Omental fat pad (tissue), 4 donors: ENCODE measurements around the gene PSMA7. TPM values are rescaled to one million over a fixed set of nuclear protein-coding genes. Genes with fewer than 3 reads are reported as not detected.
A peak's percentile ranks its signal among the peaks of the same experiment; 100 is the strongest.

Experiments
- ATAC-seq: fragments of 150-250 bp; one replicate; pipeline ENCODE4 v1.9.1; 2016; ENCODE audit warnings: mild to moderate bottlenecking, moderate library complexity; ENCODE audit not compliant: low FRiP score
- DNase-seq: peaks from one replicate; pipeline ENCODE4 v3.0.0-alpha.2; 2019; ENCODE audit warnings: low spot score
- CTCF ChIP-seq, 3 donors: fragments of 450-650 bp; IDR thresholded peaks; one replicate each; pipeline ENCODE4 v1.5.1; 2016 to 2017; ENCODE audit warnings: antibody characterized with exemption in 3 of 3, mild to moderate bottlenecking in 3 of 3, moderate library complexity in 2 of 3
- total RNA-seq, 4 donors: library from RNA; depleted of rRNA; stranded (reverse); fragments of >200 nt; gene quantifications; one replicate each; pipeline ENCODE4 v1.1.0, GENCODE V29; 2016

PSMA7 gene
- total RNA-seq, 4 donors from 2014 or later: 345 to 725 (median 409) TPM

- no peak for TF ChIP-seq CTCF (IDR thresholded peaks at IDR 0.05)
- ATAC-seq (no peak), DNase-seq (no peak)
Observed at GRCh38 chr20:62159052-62159451, 15.9 kb upstream of the PSMA7 start.

- ATAC-seq (no peak), DNase-seq (no peak)
- TF ChIP-seq CTCF (IDR thresholded peaks at IDR 0.05): no peak
Observed at GRCh38 chr20:62158541-62158940, 15.3 kb upstream of the PSMA7 start.

- DNase-seq: no peak
Observed at GRCh38 chr20:62158088-62158400, 14.8 kb upstream of the PSMA7 start.

DNA sequence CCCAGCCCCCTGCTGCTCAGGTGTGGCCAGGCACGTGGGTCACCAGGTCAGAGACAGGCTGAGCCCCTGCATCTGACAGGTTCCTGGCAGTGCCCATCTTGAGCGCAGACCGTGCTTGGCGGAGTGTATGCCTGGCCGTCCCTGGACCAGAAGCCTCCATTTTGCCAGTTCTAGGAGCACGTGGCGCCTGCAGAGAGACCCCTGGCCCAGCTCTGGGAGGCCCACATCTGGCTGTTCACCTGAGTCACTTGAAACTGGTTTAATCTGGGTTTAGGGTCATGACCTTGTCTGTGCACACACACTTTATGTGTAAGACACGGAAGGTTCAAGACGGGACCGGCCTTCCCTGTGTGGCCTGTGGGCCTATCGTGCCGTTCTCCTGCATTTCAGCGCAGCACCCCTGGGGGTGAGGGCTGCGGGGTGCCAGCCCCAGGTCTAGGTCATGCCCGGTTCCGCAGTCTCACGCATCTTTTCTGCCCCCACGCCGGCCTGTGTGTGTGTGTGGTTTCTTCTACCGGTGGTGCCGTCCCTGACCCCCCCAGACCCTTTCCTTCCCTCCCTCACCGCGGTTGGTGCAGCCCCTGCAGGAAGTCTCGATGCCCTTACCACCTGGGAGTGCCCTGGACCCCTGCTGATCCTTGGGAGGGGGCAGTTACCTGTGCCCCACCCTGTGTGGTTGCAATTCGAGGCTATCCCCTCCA is 14.3 kb upstream of the PSMA7 start:
- ATAC-seq (no peak), DNase-seq (no peak)
- no peak for TF ChIP-seq CTCF (IDR thresholded peaks at IDR 0.05)

More at GRCh38 chr20:62158088-62158400, 14.8 kb upstream of the PSMA7 start:
- TF ChIP-seq CTCF (IDR thresholded peaks at IDR 0.05): no peak
- no peak for ATAC-seq

GRCh38 chr20:62156592-62157386 is 13.6 kb upstream of the PSMA7 start:
- no peak for ATAC-seq
- DNase-seq: peak; percentile 42
- TF ChIP-seq CTCF (IDR thresholded peaks at IDR 0.05): no peak

DNA sequence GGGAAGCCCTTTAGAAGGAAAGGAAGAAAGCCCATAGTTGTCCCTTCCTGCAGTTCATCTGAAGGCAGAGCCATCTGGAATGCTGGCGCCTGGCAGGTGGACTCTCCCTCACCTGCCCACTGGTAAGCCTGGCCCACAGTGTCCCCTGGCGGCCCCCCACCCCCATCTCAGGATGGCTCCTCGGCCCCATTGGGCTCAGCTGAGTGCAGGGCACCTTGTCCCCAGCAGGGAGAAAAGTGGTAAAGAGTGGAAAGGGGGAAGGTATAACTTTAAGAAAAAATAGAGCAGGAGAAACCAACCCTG is 13.0 kb upstream of the PSMA7 start:
- DNase-seq (no peak), ATAC-seq (no peak)
- no peak for TF ChIP-seq CTCF (IDR thresholded peaks at IDR 0.05)
